ENCODE measurements around the gene BFAR.
"Not testable (repeated sequence)": the region's sequence is repeated elsewhere in the genome, so short reads cannot be mapped to it uniquely, and the experiment has no call there.

The BFAR gene

GRCh38 chr16:14636179-14636950, 3.6 kb downstream of the BFAR start:
- DNase-seq (ENCODE audit: low read depth): not testable (repeated sequence)

- not testable (repeated sequence) for DNase-seq (ENCODE audit: low read depth)
Observed at GRCh38 chr16:14636951-14637240, 4.1 kb downstream of the BFAR start.

GRCh38 chr16:14640538-14640937, 7.8 kb downstream of the BFAR start:
- no peak for DNase-seq (ENCODE audit: low read depth)

DNA sequence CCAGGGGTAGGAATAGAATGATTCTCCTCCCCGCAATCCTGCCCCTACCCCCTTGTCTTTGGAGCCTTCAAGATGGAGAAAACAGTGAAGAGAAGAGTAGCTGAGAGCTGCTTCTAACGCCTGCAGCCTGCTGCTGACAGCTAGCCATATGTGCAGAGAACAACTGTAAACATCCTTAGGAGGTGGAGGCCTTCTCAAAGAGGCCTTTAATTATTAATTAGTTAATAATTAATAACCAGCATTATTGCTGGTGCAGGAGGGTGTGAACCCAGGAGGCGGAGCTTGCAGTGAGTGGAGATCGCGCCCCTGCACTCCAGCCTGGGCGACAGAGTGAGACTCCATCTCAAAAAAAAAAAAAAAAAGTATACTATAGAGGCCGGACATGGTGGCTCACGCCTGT, 8.5 kb downstream of the BFAR start:
- no peak for DNase-seq (ENCODE audit: low read depth)

GRCh38 chr16:14641926-14642325, 9.2 kb downstream of the BFAR start:
- DNase-seq (ENCODE audit: low read depth): no peak

GRCh38 chr16:14649816-14650215, 17.1 kb downstream of the BFAR start:
- no peak for DNase-seq (ENCODE audit: low read depth)

DNA sequence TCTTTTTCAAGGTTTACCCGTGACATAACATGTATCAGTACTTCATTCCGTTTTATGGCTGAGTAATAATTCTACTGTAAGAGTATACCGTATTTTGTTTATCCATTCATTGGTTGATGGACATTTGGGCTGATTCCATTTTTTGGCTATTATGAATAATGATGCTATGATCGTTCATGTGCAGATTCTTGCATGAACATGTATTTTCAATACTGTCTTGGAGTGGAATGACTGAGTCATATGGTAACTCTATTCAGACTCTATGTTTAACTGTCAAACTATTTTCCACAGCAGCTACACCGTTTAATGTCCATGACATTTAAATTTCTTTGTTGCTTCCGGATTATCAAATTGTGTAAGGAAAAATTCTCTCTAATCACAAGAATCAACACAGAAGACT, 17.9 kb downstream of the BFAR start:
- no peak for DNase-seq (ENCODE audit: low read depth)

GRCh38 chr16:14652726-14653125, 20.0 kb downstream of the BFAR start:
- no peak for DNase-seq (ENCODE audit: low read depth)

DNA sequence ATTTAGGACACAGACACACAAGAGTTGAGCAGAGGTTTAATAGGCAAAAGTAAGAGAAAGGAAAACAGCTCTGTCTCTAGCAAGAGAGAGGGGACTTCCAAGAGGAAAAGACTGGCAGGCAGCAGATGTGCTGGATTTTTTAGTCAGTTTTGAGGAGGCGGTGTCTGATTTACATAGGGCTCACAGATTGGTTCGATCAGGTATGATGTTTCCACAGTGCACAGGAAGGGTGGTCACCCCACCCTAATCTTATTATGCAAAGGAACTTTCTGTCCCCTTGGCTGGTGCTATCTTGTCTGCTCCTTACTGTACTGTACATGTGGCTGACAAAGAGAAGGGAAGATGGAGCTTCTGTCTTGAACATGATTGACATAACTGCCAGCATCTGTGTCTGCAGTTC, 25.3 kb downstream of the BFAR start:
- DNase-seq (ENCODE audit: low read depth): no peak

- DNase-seq (ENCODE audit: low read depth): no peak
Observed at GRCh38 chr16:14667347-14668266, 34.9 kb downstream of the BFAR start.

- DNase-seq (ENCODE audit: low read depth): no peak
Observed at GRCh38 chr16:14668556-14669223, 35.9 kb downstream of the BFAR start.

- DNase-seq (ENCODE audit: low read depth): no peak
Observed at GRCh38 chr16:14669776-14670175, 37.0 kb downstream of the BFAR start.

GRCh38 chr16:14672403-14672971, 39.7 kb downstream of the BFAR start:
- no peak for DNase-seq (ENCODE audit: low read depth)

- no peak for DNase-seq (ENCODE audit: low read depth)
Observed at GRCh38 chr16:14676633-14677032, 43.9 kb downstream of the BFAR start.

- no peak for DNase-seq (ENCODE audit: low read depth)
Observed at GRCh38 chr16:14677627-14678026, 44.9 kb downstream of the BFAR start.

- DNase-seq (ENCODE audit: low read depth): no peak
Observed at GRCh38 chr16:14678748-14679497, 46.2 kb downstream of the BFAR start.

DNA sequence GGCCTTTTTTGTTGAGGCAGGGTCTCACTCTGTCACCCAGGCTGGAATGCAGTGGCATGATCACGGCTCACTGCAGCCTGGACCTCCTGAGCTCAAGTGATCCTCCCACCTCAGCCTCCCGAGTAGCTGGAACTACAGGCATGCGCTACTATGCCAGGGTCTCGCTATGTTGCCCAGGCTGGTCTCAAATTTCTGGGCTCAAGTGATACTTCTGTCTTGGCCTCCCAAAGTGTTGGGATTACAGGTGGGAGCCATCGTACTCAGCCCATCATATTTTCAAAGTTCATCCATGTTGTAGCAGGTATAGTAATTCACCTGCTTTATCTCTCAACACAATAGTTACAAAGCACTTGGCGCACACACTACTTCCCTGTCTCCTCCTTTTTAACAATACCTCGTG, 47.6 kb downstream of the BFAR start:
- DNase-seq (ENCODE audit: low read depth): not testable (repeated sequence)

GRCh38 chr16:14681115-14681514, 48.4 kb downstream of the BFAR start:
- DNase-seq (ENCODE audit: low read depth): no peak

DNA sequence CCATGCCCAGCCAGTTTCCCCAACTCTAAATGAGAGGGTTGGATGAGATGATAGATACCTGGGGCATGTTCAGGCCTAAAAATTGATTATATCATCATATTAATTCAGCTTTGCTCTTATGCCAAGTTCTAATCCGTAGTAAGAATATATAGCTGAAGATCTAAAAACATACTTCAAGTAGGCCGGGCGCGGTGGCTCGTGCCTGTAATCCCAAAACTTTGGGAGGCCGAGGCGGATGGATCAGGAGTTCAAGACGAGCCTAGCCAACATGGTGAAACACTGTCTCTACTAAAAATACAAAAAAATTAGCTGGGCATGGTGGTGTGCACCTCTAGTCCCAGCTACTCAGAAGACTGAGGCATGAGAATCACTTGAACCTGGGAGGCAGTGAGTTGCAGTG, 49.4 kb downstream of the BFAR start:
- DNase-seq (ENCODE audit: low read depth): no peak

DNA sequence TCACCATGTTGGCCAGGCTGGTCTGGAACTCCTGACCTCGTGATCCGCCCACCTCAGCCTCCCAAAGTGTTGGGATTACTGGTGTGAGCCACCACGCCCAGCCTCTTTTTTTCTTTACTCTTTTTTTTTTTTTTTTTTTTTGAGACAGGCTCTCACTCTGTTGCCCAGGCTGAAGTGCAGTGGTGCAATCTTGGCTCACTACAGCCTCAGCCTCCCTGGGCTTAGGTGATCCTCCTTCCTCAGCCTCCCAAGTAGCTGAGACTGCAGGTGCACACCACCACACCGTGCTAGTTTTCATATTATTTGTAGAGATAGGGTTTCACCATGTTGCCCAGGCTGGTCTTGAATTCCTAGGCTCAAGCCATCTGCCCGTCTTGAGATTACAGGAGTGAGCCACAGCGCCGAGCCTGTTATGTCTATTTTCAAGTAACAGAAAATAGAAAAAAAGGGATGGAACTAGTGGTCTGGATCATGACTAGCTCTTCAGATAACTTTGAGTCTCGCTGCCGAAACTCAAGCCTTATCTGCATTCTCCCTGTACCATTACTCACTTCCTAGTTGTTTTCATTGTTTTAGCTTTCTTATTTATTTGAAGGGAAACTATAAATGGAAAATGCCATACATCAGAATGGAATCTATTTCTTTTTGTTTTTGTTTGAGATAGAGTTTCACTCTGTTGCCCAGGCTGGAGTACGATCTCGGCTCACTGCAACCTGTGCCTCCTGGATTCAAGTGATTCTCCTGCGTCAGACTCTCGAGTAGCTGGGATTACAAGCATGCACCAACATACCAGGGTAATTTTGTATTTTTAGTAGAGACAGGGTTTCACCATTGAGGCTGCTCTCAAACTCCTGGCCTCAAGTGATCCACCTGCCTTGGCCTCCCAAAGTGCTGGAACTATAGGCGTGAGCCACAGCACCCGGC, 53.4 kb downstream of the BFAR start:
- DNase-seq (ENCODE audit: low read depth): not testable (repeated sequence)

- not testable (repeated sequence) for DNase-seq (ENCODE audit: low read depth)
Observed at GRCh38 chr16:14694129-14694528, 61.4 kb downstream of the BFAR start, which contains the start of gene PLA2G10. Gene PLA2G10, minus strand, starts transcription at chr16:14694308. Its CDS starts 79 bp downstream, at chr16:14694229.

Measured in stimulated activated CD8-positive, alpha-beta memory T cell treated with anti-CD3 and anti-CD28 coated beads, Interleukin-12 subunit alpha, Interleukin-12 subunit beta, amount 100 ng/mL, for 1 hour (primary cell).